ENCODE data around the gene IRAK2.
"Not testable (repeated sequence)": the region's sequence is repeated elsewhere in the genome, so short reads cannot be mapped to it uniquely, and the experiment has no call there.

Gene IRAK2

DNA sequence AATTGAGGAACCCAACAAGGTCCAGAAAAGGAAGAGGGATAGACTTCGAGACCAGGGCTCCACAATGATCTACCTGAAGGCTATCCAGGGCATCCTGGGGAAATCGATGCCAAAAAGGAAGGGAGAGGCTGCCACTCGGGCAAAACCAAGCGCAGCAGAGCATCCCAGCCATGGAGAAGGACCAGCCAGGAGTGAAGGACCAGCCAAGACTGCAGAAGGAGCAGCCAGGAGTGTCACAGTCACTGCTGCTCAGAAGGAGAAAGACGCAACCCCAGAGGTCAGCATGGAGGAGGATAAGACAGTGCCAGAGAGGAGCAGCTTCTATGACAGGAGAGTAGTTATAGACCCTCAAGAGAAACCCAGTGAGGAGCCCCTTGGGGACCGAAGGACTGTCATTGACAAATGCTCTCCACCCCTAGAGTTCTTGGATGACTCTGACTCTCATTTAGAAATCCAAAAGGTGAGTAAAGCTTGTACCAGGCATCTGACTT is 95.5 kb downstream of the IRAK2 start:
- DNase-seq = no peak

DNA sequence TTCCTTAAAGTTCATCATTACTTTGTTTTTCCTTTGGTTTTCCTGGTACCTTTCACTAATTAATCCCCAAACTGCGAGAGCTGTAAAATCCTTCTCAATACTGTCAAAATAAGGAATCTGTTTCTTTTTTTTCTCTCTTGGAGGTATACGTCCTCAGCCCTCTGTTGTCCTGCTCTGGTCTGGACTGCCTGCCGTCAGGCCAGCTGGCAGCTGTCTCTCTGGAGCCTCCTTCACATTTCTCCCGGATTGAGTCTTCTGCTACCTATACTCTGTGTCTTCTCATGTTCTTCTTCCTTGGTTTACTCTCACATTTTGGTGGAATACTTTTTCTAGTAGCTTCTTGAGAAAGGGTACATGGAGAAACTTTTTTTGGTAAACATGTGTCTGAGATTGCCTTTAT is 97.3 kb downstream of the IRAK2 start:
- no peak for DNase-seq

DNA sequence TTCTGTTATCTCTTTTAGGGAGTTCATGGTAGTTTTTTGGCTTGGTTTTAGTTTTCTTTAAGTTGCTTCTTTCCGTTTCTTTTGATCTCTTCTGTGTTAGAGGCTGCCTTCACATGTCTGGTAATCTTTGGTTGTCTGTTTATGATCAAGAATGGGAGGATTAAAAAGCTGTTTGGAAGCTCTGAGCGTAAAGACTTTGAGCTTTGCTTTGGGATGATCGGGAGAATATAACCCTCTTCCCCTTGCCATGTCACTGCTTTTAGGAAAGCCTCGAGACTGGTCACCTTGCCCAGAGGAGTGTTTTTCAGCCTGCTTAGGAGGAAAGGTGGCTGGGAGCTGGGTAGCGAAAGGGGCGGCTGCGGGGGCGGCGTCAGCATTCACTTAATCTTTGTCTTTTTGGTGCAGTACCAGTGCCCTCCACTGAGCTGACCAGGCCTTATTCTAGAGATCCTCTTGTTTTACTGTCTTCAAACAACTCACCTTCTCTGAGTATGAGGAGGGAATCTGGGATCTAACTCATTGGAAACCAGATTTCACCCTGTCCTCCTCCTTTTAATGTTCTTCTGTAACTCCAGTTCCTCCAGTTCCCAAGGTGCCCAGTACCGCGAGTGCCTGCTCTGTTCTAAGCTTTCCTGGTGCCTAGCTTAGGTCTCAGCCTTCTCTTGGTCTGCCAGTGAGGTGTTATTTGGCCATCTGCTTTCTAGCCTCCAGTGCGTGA is 99.1 kb downstream of the IRAK2 start:
- no peak for DNase-seq

DNA sequence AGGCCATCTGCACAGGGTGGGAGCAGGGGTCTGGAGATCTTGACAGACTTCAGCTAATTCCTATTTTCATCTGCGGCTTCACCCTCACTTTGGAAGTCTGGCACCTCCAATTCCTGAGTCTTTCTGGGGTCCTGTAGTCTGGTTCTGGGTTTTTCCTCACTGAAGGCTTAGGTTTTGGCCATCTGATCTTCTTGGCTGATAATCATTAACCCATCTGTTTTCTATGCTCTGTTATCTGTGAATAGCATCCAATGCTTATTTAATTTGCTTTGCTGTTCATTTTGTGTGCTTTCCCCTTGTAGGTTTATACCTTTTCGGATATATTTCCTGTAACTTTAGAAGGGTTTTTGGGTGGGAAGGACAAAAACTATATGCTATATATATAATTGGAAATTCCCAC is 101.1 kb downstream of the IRAK2 start:
- no peak for DNase-seq

DNA sequence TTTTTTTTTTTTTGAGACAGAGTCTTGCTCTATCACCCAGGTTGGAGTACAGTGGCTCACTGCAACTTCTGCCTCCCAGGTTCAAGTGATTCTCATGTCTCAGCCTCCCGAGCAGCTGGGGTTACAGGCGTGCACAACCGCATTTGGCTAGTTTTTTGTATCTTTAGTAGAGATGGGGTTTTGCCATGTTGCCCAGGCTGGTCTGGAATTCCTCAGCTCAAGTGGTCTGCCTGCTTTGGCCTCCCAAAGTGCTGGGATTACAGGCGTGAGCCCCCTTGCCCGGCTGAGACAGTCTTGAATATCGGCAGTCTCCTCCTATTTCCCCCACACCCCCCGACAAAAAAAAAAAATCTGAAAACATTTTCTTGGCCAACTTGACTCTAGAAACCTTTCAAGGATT is 102.2 kb downstream of the IRAK2 start:
- not testable (repeated sequence) for DNase-seq

DNA sequence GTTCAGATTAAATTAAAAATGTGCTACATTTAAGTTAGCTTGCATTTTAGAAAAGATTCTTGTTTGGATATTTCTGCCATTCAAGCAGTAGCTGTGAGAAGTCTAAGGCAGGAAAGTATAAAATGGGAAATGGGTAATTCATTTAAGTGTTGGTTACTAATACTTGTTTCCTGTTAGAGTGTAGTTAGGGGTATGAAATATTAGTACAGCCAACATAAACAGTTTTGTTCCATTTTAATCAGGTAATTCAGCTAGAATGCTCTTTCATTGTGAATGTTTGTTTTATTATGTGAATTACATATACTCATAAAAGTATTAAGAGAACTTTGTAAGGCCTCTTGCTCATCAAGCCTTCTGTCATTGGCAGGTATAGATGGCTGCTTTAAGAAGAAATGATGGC is 103.4 kb downstream of the IRAK2 start:
- DNase-seq = no peak

DNA sequence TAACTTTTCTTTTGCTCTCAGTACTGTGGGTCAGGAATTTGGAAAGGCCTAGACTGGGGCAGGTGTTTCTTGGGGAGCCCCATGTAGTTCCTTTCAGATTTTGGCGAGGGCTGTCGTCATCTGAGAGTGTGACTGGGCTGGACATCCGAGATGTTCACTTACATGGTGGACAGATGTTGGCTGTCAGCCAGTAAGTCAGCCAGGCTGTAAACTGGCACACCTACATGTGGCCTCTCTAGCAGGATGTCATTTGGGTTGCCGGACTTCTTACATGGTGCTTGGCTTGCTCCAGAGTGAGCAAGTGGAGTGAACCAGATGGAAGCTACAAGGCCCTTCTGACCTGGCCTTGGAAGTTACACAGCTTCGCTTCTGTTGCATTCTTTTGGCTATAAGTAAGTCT is 104.2 kb downstream of the IRAK2 start:
- no peak for DNase-seq

DNA sequence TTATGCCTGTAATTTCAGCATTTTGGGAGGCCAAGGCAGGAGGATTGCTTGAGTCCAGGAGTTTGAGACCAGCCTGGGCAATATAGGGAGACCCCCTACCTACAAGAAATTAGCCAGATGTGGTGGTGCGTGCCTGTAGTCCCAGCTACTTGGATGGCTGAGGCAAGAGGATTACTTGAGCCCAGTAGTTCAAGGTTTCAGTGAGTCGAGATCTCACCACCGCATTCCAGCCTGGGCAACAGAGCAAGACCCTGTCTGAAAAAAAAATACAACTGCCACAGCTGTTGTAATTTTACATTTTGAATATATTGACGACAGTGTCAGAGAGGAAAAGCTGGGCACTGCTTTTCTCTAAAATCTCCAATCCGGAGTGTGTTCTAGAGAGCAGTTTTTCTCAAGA is 104.7 kb downstream of the IRAK2 start:
- DNase-seq = no peak

DNA sequence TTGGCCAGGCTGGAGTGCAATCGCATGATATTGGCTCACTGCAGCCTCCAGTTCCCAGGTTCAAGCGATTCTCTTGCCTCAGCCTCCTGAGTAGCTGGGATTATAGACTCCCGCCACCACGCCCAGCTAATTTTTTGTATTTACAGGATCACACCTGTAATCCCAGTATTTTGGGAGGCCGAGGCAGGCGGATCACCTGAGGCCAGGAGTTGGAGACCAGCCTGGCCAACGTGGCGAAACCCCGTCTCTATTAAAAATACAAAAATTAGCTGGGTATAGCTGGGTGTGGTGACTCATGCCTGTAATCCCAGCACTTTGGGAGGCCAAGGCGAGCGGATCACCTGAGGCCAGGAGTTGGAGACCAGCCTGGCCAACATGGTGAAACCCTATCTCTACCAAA is 107.8 kb downstream of the IRAK2 start:
- not testable (repeated sequence) for DNase-seq

DNA sequence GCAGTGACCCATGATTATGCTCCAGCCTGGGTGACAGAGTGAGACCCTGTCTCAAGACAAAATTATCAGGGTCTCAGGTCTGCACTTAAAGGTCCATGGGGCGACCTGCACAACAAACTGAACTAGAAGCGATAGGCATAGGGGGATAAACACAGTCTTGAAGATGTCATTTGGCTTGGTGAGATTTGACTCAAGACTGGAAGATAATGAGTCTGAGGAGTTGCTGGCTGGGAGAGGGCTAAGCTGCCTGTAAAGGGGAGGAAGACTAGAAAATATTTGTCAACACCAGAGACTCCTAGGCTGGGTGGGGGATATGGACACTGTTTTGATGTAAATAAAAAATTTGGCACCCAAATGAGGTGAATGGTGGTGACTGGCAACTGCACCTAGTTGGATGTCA is 108.3 kb downstream of the IRAK2 start:
- DNase-seq = no peak

DNA sequence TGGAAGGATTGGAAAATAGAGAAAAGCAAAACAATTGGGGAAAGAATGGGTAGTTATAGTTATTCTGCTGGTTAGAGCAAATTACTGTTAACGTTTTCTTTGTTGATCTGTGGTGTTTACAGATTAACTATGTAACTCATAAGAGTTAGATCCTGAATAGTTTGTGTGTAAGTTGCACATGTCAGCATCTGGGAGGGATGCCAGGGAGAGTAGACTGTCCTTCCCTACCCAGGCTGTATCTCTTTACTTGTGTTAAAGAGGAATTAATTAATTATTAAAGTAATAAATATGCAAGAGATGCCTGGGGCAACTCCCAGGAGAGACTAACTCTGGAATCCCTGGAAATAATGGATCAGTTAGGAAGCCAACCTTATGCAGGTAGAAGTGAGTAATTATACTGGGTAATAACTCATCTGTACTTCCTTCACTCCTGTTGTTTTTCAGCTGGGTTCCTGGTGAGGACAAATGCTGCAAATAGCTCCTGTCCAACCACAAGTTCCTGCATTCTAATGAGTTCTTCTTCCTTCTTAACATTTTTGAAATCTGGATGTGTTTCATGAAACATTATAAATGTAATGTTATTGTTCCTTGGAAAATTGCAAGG is 109.1 kb downstream of the IRAK2 start:
- DNase-seq = peak; percentile 47

DNA sequence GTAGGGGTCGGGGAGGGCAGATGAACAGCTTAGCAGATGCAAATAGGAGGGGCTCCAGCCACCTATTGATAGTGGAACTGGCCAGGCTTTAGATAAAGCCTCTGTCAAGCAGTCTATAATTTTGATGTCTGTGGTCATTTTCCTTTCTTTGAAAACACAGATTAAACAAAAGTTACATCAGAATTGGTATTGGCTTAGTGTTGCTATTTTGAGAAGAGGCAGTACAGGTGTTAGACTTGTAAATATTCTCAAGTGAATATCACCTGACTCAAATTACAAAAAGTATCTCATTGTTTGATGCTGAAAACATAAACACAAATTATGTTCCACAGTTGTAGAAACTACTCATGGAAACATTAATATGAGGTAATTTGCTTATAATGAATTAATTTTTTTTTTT is 109.9 kb downstream of the IRAK2 start:
- peak; percentile 64 for DNase-seq

DNA sequence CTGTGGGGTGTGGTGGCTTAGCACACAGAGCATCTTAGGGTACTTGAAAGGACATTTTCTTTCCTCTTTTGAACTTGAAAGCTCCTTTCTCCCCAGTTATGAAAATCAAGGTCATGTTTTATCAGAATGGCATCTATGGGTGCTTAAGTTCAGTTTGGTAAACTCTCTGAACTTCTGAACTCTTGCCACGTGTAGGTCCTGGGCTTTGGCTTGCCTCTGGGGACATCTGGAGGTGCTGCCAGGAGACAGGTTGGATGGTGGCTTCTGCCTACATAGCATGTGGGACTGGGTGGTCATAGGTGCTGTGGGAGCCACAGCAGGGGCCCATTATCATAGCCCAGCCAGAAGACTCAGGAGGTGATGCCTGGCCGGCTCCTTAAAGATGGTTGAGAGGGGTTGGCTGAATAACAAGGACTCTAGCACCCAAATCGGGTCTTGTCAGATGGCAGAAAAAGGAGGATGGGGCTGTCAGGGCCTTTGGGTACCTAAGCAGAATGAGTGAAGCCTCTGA is 112.5 kb downstream of the IRAK2 start:
- no peak for DNase-seq

DNA sequence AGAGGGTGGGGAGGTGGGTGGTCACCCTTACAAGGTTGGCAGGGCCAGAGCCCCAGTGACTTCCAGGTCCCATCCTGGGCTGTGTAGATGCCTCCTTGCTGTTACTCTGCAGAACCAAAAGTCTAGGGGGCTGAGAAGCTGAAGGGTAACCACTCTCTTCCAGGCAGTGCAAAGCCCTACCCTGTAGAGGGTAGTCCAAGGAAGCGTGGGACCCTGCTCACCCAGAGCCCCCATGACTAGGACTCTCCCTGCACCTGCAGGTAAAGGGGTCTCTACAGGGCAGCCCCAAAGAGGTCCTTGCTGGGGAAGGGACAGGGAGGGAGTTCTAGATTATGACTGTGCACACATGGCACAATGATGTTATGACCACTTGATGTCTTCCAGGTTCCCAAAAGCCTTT is 113.8 kb downstream of the IRAK2 start:
- no peak for DNase-seq

DNA sequence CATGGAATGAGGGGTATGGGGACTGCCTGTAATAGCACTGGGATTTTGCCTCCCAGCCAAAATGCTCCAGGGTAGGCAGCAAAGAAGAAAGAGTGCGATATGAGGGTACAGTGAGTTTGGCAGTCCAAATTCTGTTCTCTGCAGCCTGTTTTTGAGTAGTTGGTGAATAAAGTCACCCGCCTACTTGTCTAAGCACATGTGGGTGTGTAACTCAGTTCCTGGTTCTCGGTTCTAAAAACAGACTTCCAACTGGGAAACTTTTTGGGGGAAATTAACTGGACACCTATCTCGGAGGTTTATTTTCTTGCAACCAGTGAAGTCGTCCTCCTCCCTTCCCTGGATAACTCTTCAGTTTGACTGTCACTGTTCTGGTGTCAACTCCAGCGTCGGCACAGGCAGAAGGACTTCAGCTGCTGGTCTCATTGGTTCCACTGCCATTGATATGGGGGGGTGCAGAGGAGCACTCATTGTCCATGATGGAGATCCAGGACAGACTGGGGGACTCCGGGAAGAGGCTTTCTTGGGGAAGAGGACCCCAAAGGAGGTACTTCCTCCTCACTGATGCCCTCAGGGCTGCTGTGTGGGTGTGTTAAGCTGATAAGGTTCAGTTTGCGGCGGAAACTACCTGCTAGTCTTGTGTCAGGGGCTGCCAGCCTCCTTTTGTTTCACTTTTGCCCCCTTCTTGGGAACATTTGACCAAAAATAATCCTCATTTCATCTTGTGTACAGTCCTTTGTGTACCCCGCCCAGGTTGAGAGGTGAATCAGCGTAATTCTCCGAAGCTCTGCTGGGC is 114.9 kb downstream of the IRAK2 start:
- DNase-seq = no peak

DNA sequence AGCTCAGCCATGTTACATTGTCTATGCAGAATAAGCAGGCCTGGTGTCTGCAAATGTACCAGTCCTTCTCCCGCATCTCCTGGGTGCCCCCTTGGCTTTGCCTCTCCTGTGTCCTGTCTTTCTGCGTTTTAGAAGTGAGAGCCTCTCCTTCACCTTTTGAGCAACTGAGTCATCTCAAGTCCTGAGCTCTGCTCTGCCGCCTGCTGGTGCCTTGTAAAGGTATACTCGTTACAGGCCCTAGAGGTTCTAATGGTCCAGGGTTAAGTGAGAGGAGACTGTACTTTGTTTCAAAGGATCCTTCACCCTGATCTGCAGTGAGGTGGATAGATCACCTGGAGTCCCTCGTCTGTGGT is 115.4 kb downstream of the IRAK2 start:
- no peak for DNase-seq

DNA sequence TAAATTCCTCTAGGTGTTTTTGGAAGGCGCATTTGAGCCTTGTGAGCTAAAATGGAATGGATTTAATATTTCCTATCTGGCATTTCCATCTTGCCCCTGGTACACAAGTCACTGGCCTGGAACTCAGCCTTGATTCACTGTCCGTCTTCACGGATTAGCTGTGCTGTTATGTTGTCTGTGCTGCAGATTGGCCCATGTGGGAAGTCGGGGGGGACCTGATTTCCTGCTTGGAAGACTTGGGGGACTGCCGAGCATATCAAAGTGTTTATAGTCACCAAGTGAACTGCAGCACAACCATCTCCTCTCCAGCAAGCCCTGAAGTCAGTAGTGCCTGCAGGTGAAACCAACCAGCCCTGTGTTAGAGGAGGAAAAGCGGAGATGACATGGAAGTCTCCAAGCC is 115.9 kb downstream of the IRAK2 start:
- DNase-seq = no peak

DNA sequence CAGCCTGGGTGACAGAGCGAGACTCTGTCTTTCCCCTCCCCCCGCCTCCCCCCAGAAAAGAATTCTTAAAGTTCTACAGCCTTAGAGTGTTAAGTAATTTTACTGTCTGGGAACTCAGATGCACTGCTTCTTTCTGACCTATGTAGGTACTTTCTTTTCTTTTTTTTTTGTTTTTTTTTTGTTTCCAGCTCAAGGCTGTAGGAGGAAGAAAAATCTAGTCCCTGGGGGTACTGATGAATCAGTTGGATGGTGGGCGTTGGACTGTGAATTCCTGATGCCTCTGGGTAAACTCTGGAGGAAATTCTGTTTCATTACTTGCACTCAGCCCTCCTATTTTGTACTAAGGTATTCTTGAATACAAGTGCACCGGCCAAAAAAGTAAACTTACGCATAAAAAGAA is 117.2 kb downstream of the IRAK2 start:
- DNase-seq = no peak

DNA sequence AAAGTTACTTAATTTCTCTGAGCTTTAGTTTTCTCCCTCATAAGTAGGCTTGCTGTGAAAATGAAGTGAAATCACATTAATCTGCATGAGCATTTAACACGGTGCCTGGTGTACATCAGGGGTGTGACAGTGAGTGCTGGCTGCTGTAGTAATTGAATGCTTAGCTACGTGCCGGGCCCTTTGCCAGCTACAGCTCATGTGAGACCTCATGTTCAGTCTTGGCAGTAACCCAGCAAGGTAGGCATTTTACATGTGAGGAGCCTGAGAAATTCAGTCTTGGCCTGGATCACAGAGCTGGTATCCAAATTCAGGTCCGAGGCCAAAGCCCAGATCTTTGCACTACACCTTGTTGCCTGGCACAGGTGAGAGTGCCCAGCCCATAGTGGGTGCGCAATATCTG is 118.9 kb downstream of the IRAK2 start:
- DNase-seq = peak; percentile 67

DNA sequence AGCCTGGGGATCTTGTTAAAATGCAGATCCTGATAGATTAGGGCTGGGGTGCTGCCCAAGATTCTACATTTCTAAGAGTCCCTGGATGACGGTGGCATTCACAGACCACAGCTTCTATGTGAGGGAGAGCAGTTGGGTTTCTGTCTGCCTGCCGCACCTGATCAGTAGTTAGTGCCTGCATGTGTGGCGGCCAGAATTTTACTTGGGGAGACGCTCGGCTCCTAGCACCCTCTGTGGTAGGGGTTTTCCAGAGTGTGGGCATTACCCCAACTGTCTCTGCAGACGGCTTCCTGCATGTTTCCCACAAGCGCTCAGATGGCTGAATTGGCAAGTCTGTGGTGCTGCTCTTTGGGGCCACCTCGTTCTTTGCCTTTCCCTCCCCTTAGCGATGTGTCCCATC is 119.8 kb downstream of the IRAK2 start:
- DNase-seq = no peak

DNA sequence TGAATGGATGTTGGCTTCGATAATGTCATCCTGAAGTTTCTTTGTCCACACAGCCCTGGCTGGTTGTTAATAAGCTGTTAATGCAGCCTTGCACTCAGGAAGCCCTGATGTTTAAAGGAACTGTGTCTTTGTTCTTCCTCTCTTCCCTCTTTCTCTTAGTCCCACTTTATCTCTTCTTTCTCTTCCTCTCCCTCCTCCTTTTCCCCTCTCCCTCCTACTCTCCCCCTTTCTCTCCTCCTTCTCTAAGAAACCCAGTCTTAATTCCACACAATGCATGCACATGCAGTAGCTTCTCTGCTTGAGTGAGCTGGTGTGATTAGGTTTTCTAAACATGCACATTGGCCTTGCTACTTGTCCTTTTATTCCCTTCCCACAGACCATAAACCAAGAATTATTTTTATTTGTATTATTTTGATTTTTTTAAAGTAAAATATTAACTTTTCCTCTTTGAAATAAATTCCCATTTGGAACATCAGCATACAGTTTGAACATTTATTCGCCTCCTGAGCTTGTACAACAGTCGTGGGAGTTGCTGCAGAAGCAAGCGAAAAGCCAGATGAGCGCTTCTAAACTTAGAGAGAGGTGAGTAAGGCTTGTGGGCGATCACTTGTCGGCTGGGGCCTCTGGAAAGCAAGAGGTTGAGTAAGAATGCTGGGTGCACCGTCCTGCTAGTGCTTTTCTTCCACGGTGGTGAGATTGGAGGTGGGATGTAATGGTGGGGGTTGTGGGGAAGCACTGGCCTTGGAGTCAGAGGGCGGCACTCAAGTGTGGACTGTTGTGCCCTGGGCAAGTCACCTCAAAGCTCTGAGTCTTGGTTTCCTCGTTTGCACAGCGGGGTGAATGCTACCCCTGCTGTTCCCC is 120.8 kb downstream of the IRAK2 start:
- no peak for DNase-seq

DNA sequence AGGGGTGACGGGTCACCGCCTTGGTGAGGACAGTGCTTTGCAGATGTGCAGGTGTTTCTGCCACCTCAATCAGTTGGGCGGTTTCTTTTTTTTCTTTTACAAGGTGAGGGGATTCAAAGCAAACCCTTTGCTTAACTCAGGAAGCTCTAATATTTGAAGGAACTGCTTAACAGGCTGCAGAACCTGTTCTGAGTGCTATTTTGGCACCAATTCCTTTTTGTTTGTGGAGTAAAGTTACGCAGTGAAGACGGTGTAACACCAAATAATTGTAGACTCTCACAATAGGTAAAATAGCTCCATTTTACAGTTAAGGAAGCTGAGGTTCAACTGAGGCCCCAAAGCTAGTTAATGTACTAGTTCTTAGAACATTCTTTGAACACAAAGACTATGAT is 121.4 kb downstream of the IRAK2 start:
- no peak for DNase-seq

All from NCI-H69 (cell line).